GM18867 (cell line): ENCODE measurements around the gene TRIM63.

ENCODE experiments used
- ATAC-seq: cut with Tn5 transposase; IDR thresholded peaks from one replicate; pipeline ENCODE4 v1.9.1; 2021; ENCODE audit warnings: mild to moderate bottlenecking, moderate library complexity; ENCODE audit not compliant: unreplicated experiment

The TRIM63 gene

DNA sequence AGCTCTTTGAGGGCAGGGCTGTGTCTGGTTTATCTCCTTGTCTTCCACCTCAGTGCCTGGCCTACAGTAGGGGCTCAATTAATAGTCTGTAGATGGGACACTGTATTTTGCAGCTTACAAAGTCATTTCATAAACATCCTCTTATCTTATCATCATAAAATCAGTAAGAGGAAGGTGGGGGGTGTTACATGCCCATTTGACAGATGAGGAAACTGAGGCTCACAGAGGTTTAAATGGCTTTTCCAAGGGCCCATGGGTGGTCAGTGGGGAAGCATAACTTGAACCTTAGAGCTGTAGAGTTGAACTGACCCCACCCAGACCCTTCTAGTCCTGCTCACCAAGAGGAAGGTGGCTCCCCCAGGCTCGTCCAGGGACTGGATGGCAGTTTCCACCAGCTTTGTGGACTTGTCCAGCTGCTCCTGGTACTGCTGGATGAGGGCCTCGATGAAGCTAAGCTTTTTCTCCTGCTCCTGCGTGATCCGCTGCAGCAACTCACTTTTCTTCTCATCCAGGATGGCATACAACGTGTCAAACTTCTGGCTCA is 9.3 kb downstream of the TRIM63 start:
- ATAC-seq = no peak

DNA sequence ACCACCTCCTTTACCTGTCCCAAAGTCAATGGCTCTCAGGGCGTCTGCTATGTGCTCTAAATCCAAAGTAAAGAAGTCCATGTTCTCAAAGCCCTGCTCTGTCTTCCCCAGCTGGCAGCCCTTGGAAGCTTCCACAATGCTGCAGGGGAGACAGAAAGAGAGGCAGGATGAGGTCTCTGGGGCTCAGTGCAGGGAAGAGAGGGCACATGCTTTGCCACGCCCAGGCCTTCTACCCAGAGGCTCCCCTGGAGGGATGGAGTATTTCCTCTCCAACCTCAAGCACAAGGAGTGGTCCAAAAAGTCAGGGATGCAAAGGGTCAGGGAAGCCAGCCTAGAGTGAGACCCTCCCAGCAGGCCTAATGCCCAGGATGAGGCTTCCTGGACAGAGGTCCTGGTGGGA is 10.2 kb downstream of the TRIM63 start:
- no peak for ATAC-seq

DNA sequence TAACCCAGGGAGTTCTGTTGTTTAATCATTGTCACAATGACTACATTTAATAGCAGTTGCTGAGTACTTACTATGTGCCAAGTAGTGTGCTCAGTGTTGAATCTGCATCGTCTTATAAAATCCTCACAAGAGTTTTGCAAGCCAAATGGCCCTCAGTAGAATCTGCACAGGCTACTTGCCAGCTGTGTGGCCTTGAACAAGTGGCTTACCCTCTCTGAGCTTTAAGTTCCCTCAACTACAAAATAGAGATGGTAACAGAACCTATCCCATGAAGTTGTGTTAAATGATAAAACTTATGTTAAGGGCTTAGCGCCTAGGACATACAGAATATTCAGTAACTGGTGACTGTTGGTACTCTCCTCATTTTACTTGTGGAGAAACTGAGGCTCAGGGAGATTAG is 12.4 kb downstream of the TRIM63 start:
- no peak for ATAC-seq

DNA sequence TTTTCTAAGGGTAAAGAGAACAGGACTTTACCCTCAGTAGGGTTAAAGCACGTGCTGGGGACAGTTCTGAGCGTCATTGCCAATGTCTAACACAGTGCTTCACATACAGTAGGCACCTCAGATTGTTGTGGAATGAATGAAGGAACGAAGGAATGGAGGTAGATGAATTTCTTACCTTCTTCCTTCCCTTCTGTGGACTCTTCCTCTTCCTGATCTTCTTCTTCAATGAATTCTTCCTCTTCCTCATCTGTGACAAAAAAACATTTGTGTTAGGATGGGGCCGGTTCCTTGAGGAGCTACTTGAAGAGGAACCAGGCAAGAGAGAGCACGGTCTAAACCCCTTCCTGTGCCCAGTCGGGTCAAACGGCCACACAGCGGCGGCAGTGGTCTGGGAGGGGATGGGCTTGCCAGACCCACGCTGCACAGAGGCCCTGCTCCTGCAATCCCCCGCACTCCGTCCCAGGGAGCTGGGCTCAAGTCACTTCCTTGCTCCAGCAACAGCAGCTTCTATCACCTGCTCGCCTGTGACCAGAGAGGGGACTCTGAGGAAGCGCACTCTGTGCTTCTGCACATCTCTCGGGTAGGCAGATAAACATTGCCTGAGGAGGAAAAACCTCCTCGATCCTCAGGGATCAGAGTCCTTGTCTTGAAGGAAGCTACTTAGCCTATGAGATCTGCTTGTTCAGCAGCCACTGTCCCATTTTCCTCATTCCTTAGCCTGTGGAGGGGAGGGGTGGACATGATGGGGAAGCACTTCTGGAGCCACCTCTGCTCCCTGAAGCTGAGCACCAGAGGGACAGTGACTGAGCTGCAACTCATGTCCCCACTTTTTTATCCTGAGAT is 13.5 kb downstream of the TRIM63 start:
- no peak for ATAC-seq

- no peak for ATAC-seq
Observed at GRCh38 chr1:26050248-26050640, 17.2 kb downstream of the TRIM63 start.

GRCh38 chr1:26049531-26050247 is 17.7 kb downstream of the TRIM63 start:
- ATAC-seq = no peak

DNA sequence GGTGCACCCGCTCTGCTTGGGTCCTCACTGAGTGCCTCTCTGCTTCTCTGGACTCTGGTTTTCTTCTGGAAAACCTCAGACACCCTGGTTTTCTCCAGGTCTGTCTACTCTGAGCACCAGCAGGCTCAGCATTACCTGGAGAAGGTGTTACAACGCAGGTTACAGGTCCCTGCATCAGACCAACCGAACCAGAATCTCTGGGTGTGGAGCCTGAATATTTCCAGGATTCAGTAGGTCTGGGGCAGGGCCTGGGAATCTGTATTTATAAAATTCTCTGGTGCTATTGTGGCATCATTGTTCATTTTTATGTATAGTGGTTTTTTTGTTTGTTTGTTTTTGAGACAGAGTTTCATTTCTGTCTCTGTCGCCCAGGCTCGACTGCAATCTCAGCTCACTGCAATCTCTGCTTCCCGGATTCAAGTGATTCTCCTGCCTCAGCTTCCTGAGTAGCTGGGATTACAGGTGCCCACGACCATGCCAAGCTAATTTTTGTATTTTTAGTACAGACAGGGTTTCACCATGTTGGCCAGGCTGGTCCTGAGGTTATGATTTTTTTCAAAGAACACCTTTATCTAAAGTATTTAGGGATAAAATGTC is 20.1 kb downstream of the TRIM63 start:
- no peak for ATAC-seq

DNA sequence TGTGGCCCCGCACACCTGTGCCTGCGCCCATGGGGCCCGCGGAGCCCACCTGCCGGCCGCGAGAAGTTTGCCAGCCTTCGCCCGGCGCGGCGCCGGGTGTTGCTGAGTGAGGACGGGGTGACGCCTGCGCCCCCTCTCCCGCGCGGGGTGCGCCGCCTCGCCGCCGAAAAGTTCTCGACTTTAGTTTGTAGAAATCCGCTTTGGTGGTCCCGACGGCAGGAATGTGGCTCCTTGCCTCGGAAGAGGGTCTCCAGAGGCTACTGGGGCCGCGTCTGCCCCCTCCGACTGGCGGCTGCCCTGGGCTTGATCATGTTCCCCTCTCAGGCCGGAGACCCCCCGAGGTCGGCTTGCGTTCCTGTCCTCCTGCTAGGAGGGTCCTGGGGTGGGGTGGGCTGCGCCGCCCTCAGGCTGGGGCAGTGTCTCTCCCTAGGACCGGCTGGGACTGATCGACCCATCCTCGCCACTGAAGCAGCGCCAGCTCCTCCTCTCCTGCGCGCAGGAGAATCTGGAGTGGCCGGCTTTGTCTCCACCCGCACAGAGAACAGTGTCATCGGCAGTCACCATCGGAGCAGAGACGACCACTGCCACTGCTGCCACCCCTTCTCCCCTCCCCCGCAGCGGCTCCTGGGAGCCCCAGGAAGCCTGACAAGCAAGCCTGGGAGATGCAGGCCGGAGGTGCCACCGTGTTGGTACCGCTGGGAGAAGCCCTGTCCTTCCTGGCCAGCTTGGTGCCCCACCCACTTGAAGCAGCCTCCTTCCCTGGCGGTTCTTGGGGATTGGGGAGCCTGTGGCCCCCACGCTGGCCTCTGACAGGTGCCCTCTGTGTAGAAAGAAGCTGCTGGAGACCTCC is 21.0 kb downstream of the TRIM63 start:
- no peak for ATAC-seq

DNA sequence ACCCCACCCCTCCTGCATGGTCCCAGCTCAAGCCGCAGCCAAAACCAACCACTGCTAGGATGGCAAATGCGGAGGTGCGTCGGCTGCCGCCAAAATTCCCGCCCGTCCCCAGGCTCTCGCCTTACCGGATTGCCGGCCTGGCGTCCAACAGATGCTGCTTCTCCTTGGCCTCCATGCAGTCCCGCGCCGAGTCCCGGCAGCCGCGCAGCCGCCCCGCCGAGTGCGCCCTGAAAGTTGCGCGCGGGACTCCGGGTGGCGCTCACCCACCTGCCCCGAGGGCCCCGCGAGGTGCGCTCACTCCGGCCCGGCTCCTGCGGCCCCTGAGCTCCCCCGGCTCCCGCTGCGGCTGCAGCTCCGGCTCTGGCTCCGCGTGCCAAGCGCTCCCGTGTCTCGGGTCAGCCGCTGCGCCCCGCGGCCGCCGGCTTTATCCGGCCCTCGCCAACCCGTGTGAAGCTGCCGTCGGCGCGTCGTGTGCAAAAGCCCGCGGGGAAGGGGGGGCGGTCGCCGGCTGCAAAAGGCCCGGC is 21.6 kb downstream of the TRIM63 start, which contains the start of gene SLC30A2:
Gene SLC30A2 (minus strand): TSS at position 397 of the 524 bp plus-strand sequence. CDS start 222 bp downstream, at position 175.
- ATAC-seq = no peak

GRCh38 chr1:26044971-26045721 is 22.3 kb downstream of the TRIM63 start:
- ATAC-seq = no peak

DNA sequence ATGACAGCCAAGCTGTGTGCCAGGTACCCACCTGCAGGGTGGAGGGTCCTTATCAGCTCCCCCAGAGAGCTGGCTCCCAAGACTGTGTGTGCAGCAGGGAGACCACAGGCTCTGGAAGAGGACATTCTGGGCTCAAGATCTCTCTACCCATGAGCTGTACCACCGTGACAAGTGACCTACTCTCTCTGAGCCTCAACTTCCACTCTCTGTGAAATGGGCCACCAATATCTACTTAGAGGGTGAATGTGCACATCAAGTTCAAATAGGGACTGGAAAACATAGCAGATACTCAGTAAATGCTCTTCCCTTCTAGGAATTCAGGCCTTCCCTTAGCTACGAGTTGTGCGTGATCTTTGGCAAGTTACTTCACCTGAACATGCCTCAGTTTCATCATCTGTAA is 23.0 kb downstream of the TRIM63 start:
- ATAC-seq = no peak

- ATAC-seq = no peak
Observed at GRCh38 chr1:26043765-26044164, 23.7 kb downstream of the TRIM63 start.

DNA sequence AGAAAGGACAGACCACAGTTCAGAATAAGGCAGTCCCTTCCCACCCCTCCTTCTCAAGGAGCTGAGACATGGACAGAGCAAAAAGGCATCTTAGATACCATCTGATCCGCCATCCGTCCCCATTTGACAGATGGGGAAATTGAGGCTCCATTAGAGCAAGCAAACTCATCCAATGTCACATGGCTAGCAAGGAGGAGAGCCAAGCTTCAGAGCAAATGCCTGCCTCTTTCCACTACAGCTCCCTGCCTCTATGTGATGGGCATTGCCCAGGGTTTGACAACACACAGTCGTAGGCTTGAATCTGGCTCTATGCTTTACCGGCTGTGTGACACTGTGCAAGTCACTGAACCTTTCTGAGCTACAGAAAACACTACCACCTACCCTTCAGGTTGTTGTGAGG is 25.5 kb downstream of the TRIM63 start:
- ATAC-seq = no peak

DNA sequence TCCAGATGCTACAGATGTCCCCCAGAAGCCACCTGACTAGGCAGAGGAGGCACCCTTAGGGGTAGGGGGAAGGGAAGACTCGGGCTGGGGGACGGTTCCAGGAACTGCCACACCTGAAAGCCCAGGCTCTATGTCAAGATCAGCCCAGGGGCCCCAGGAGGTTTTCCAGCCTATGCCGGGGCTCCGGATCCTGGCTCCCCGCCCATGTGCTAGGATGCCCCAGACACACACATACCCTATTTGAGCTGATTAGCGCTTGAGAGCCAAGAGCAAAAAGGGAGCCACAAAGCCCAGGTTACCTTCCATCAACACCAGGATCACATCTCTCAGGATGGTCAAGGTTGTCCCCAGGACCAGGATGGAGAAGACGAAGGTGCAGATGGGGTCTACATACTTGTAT is 26.0 kb downstream of the TRIM63 start:
- no peak for ATAC-seq

GRCh38 chr1:26038904-26039303 is 28.5 kb downstream of the TRIM63 start:
- ATAC-seq = no peak

DNA sequence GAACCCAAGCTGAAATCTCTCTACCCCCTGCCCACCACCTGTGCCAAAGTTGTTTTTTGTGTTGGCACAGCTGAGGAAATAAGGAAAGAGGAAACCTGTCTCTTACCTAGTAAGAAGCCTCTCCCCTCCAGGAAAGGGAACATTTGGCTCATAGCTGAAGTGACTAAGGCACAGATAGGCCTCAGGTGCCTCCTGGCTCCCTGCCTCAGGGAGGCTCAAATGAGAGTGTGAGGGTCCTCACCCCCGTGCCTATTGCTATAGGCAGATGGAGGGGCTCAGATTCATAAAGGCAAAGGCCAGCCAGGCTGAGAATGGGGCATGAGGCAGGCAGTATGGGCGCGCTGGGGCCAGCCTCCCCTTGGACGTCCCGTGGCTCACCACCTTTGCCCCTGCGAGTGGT is 29.0 kb downstream of the TRIM63 start:
- no peak for ATAC-seq

DNA sequence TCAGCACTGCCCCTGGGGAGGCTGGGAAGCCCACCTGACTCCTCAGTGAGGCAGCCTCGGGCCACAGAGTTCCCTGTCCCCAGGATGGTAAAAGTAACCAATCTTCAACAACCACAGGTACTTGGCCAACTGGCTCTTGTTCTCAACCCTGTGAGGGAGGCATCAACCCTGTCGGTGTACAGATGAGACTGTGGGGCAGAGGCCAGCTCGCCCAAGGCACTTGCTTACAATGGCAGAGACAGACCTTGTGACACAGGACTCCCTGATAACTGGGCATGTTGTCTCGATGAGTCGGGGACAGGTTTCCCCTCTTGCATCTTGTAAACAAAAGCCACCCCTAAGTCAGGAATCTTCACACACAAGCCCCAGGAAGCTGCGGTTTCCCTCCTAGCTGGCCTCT is 29.5 kb downstream of the TRIM63 start:
- no peak for ATAC-seq

DNA sequence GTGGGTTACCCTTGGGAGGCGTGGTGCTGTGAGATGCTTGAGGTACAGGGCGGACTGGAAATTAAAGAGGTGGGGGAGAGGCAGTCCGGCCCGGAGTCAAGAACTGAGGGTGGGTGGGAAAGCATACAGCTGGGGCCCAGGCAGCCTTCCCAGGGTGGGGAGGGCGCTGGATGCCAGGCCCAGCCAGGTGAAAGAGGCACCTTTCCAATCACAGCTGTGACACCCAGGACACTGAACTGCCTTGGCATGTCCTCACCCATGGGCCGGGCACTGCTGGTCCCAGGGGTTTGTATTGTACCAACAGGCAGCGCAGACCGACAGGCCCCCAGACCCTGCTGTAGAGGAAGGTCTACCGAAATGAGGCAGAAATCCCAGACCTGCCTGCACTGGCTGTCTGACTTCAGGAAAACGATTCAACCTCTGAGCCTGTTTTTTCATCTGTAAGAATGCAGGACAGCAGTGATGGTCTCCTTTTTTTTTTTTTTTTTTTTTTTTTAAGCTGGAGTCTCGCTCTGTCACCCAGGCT is 30.6 kb downstream of the TRIM63 start:
- no peak for ATAC-seq

DNA sequence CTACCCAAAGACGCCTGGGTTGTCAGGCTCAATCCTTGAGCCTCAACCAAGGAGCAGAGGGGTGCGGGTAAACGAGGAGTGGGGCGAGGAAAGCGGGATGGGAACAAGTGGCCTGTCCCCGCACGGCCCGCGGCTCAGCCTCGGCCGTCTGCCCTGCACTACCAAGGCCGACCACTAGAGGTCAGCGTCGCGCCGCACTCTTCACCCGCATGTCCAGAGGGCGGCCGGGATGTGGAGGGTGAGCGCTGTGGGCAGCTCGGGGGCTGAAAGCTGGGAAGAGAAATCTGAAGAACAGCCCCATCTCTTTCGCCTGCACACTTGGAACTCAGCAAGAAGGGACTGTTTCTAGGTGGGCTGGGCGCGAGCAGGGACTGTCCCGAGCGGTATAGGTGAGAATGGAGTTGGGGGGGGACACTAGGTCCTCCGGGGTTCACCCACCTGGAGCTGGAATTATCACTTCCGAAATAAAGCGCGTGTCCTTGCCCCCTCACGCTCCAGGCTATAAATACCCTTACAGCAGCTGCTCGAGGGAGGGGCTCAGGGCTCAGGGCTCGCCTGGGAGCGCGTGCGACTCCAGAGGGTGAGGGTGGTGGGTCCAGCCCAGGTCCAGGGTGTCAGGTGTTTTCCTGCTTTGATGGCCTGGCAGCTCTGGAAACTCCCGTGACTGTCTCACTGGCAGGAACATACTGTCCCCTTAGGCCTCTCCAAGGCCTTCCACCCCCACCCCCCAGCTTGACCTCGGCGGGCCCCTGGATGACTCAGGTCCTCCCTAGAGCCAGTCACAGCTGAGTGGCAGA is 31.3 kb downstream of the TRIM63 start:
- peak; percentile 64 for ATAC-seq
